CD4-positive, alpha-beta T cell treated with Interleukin-2 at 100 ng/mL for 4 hours (primary cell): Measurements from ENCODE around the gene PPME1.

Experiments
- DNase-seq: peaks from one replicate; pipeline ENCODE4 v3.0.0-alpha.2; 2020; ENCODE audit warnings: low spot score

PPME1 gene

GRCh38 chr11:74159642-74160041 is 11.4 kb upstream of the PPME1 start:
- DNase-seq = no peak

DNA sequence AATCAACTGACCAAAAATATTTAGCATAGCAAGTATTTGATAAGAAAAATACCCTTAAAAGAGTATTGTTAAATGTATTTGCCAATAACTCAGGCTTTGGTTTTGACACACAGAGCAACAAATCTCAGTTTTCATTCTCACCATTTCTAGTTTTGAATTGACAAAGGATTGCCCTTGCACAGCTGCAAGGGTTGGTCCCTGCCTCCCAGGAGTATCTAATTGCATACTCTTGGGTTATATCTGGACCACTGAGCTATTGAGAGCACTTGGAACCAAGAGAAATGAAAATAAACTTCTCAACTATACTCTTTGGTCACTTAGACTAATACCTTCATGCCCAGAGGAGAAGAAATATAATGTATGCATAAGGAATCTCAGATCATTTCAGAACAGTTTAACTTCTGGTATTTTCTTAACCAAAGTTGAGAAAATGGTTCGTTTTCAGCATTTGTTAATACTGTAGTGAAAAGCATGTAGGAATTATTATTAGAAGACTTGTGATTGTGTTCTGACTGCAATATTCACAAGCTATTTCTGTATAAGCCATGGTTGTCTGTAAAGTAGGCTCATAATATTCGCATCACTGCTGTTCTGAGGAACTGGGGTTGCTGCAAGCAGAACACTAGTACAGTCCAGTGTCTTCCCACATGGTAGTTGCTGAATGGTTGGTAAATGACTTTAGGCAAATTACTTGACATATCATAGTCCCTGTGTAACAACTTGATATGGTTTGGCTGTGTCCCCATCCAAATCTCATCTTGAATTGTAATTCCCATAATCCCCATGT is 8.2 kb upstream of the PPME1 start:
- DNase-seq = no peak

DNA sequence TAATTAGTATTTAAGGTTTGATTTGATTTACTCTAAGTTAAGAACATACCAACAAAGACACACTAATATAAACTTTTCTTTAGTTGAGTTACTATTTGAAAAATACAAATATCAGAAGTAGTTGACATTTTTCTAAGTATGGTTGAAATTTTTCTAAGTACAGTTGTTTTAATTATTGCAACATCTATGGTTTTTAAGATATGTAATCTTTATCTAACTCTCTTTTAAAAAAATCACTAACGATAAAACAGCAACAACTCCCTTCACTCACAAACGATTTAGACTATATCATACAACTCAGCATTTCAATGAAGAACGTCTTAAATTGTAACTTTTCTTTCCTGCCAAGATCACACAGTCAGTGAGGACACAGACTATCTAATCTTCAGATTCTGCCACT is 2.3 kb upstream of the PPME1 start:
- no peak for DNase-seq

GRCh38 chr11:74169738-74170458 is 1.2 kb upstream of the PPME1 start:
- DNase-seq = no peak

GRCh38 chr11:74171630-74171968 is 510 bp downstream of the PPME1 start:
- no peak for DNase-seq

DNA sequence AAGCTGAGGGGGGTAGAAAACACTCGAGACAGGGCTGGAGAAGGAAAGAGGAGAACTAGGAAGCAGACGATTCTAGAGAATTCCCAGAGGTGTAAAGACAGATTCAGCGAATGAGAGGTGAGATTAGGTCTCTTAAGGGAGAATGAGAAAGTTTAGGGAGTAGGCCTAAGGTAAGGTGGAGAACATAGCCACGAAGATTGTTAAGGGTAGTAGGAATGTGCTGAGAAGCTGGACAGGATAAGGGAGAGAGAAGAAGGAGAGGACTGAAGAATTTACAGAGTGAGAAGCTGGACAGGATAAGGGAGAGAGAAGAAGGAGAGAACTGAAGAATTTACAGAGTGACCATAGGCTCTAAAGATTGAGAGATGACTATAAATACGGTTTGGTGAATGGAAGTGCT is 908 bp downstream of the PPME1 start:
- no peak for DNase-seq

GRCh38 chr11:74175920-74176319 is 4.8 kb downstream of the PPME1 start:
- no peak for DNase-seq

DNA sequence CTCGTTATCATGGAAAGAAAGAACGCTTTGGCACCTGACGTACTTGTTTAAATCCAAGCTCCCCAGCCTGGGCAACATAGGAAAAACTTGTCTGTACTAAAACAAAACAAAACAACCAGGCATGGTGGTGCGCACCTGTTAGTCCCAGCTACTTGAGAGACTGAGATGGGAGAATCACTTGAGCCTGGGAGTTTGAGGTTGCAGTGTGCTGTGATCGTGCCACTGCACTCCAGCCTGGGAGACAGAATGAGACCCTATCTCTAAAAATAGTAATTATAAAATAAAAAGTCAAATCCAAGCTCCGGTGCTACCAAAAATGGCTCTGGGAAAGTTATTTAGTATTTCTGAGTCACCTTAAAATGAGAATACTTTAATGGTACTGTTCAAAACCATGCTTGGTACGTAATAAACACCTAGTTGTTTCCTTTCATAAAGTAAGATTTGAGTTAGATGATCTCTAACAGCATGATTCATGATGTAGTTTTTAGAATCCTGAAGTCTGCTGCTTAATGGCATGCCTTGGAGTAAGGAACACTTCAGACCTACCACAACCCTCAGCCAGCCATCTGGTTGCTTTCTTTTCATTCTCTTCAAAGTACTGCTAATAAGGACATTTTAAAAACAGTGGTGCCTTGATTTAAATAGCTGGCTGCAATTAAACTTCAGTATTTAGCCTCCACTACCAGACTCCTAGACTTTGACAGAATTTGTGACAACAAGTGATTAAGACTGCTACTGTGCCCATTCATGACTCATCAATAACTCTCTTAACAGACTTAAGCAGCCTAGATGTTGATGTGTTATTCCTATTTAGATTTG is 8.4 kb downstream of the PPME1 start:
- DNase-seq = no peak

DNA sequence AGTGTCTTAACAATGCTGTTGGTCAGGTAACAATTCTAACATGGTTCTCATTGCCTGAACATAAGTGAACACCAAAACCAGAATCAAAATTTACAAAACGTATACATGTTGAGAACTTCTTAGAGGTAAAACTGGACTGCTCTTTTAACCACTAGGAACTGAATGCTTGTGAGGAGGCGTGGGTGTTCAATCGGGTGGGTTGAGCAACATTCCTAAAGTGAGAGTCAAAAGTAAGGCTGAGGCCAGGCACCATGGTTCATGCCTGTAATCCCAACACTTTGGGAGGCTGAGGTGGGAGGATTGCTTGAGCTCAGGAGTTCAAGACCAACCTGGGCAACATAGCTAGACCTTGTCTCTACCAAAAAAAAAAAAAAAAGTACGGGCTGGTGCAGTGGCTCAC is 11.5 kb downstream of the PPME1 start:
- no peak for DNase-seq

GRCh38 chr11:74185285-74185684 is 14.2 kb downstream of the PPME1 start:
- no peak for DNase-seq

DNA sequence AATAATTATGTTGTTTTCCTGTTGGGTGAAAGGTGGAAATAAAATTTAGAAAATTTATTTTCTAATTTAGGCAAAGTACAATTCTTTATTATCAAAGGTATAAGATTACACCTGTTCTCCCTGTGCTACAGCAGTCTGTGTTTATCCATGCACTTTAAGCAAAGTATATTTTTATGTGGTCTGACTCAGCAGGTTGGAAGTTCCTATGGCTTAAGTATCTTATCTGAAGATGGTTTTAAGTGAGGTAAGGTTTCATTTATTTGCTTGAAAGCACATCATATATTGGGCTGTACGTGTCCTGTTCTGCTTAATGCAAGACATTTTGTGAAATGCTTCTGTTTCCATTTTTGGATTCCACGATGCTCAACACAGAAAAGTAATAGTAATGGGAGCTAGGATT is 14.6 kb downstream of the PPME1 start:
- no peak for DNase-seq

DNA sequence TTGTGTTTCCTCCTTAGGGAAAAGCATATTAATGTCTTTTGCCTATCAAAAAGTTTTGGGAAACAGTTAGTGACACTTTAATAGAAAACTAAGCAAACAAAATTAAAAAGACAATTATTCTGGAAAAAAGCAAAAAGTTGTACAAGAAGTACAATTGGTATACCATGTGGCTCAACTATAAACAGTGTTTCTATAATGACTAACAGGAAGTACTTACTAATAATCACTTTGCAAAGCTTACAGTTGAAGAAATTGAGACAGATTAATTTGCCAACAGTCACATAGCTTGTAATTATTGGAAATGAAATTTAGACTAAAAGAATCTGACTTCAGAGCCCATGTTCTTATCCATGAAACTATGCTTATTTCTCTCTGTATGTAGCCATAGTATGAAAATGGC is 24.7 kb downstream of the PPME1 start:
- DNase-seq = no peak

DNA sequence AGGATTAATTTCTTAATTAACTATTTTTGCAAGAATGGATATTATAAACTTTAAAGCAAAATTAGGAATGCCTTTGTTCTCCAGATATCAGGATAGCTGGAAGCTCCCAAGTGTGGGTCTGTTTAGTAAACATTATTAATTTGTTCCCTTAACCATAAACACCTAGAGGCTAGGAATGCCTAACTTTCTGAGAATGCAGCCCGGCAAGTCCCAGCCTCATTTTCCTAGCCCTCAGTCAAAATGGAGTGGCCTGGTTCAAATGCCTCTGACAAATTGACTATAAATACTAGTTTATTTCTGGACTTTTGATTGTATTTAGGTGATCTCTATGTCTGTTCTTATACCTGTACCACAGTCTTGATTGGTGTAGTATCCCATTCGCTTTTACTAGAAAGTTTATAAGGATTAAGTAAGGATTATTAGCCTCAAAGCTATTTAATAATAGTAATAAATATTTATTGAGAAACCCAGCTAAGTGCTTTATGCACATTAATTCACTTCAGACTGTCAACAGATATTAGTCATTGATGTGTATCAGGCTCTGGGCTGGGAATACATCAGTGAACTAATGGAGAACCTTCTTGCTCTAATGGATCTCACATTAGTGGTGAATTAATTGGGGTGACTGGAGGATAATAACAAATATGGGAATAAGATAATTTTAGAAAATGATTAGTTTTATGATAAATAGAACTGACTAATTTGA is 25.8 kb downstream of the PPME1 start:
- DNase-seq = no peak

DNA sequence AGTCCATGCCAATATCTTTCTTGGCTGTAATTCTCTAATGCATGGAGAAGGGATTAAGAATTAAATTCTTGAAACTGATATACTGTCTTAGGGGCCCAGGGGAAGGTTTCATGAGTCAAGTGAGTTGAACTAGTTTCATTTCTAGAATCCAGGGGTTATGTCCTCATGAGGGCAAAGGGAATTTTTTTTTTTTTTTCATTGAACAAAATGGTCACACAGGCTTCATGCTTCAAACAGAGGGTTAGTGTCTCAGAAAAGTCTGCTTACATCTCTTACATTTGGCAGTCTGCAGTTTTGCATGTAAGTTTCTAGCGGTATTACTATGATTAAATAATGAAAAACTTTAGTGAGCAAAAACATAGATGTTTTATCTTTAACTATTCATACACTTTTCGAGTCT is 32.9 kb downstream of the PPME1 start:
- no peak for DNase-seq

- no peak for DNase-seq
Measured at GRCh38 chr11:74204701-74205100, 33.6 kb downstream of the PPME1 start.

GRCh38 chr11:74205181-74205580 is 34.1 kb downstream of the PPME1 start:
- DNase-seq = no peak

DNA sequence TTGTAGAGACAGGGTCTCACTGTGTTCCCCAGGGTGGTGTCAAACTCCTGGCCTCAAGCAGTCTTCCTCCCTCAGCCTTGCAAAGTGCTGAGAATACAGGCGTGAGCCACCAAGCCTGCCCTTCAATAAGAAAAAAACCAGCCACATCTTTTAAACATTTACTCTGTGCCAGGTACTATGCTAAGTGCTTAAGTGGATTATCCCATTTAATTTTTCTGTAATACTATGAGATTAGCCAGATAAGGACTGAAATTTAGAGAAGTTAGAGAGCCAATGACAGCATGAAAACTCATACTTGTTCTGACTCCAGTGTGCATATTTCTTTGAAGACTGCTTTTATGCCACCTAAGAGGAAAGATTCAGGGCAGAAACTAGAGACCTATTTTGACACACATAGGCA is 35.7 kb downstream of the PPME1 start:
- no peak for DNase-seq

GRCh38 chr11:74208507-74208906 is 37.4 kb downstream of the PPME1 start:
- DNase-seq = no peak

GRCh38 chr11:74212533-74212932 is 41.4 kb downstream of the PPME1 start:
- DNase-seq = no peak

GRCh38 chr11:74220376-74220775 is 49.3 kb downstream of the PPME1 start:
- no peak for DNase-seq

GRCh38 chr11:74221816-74222215 is 50.7 kb downstream of the PPME1 start:
- DNase-seq = no peak

GRCh38 chr11:74225565-74225964 is 54.5 kb downstream of the PPME1 start:
- no peak for DNase-seq
